CD14-positive monocyte (primary cell): ENCODE data around the gene AGFG2. TPM values are rescaled to one million over a fixed set of nuclear protein-coding genes. Genes with fewer than 3 reads are reported as not detected.

Source experiments
- DNase-seq, 3 donors: peaks; one replicate each; pipeline ENCODE4 v3.0.0-alpha.2; 2011 to 2022
- H2AFZ ChIP-seq: 2 replicates; pipeline ENCODE4 v1.6.0; 2012; ENCODE audit warnings: mild to moderate bottlenecking, low read depth, low read length, inconsistent platforms; ENCODE audit not compliant: insufficient read depth, poor library complexity, severe bottlenecking
- H3K27ac ChIP-seq, 2 donors: 1 replicate in 1 of 2; 2 replicates in 1 of 2; pipeline ENCODE4 v1.5.1; 2012 to 2013; ENCODE audit warnings: low read length in 2 of 2, control low read depth in 1 of 2, inconsistent platforms in 1 of 2, low read depth in 1 of 2, mild to moderate bottlenecking in 1 of 2
- H3K27me3 ChIP-seq, 2 donors: one replicate each; pipeline versions ENCODE4 v1.6.0 to v1.6.1; 2011 to 2013; ENCODE audit warnings: low read length in 2 of 2; ENCODE audit not compliant: control insufficient read depth in 2 of 2, insufficient read depth in 2 of 2
- H3K36me3 ChIP-seq, 2 donors: replicated peaks in 1 of 2; 1 replicate in 1 of 2; 2 replicates in 1 of 2; pipeline versions ENCODE4 v1.5.1 to v1.6.1; 2012 to 2013; ENCODE audit warnings: low read length in 2 of 2, control low read depth in 1 of 2, inconsistent platforms in 1 of 2, mild to moderate bottlenecking in 1 of 2; ENCODE audit not compliant: insufficient read depth in 2 of 2, control insufficient read depth in 1 of 2
- H3K4me1 ChIP-seq, 2 donors: 1 replicate in 1 of 2; 2 replicates in 1 of 2; pipeline versions ENCODE4 v1.5.1 to v1.6.1; 2012 to 2013; ENCODE audit warnings: low read length in 2 of 2, control low read depth in 1 of 2, inconsistent platforms in 1 of 2, mild to moderate bottlenecking in 1 of 2, moderate library complexity in 1 of 2; ENCODE audit not compliant: insufficient read depth in 2 of 2, control insufficient read depth in 1 of 2
- H3K4me2 ChIP-seq: replicated peaks from 2 replicates; pipeline ENCODE3; 2012; ENCODE audit warnings: low read length, moderate library complexity, mild to moderate bottlenecking; ENCODE audit not compliant: poor library complexity, severe bottlenecking; ENCODE audit errors: extremely low read depth
- H3K4me3 ChIP-seq, 3 experiments: fragments of 200-600 bp in 1 of 3; sonication (generic) in 1 of 3; replicated peaks in 1 of 3; 1 replicate in 2 of 3; 2 replicates in 1 of 3; pipeline ENCODE4 v1.5.1; 2011 to 2013; ENCODE audit warnings: low read length in 3 of 3, mild to moderate bottlenecking in 3 of 3, control low read depth in 2 of 3, low read depth in 2 of 3, inconsistent platforms in 1 of 3, moderate library complexity in 1 of 3
- H3K79me2 ChIP-seq: 2 replicates; pipeline ENCODE4 v1.6.0; 2012; ENCODE audit warnings: mild to moderate bottlenecking, control low read depth, inconsistent platforms, low read length, moderate library complexity; ENCODE audit not compliant: insufficient read depth
- H3K9ac ChIP-seq: 2 replicates; pipeline ENCODE4 v1.6.0; 2017; ENCODE audit warnings: low read length, mild to moderate bottlenecking; ENCODE audit not compliant: insufficient read depth, poor library complexity, severe bottlenecking
- H3K9me3 ChIP-seq, 2 donors: replicated peaks in 1 of 2; 1 replicate in 1 of 2; 2 replicates in 1 of 2; pipeline versions ENCODE4 v1.5.1 to v1.6.1; 2012 to 2013; ENCODE audit warnings: low read length in 2 of 2, control low read depth in 1 of 2; ENCODE audit not compliant: control insufficient read depth in 1 of 2, insufficient read depth in 1 of 2
- H4K20me1 ChIP-seq: 2 replicates; pipeline ENCODE4 v1.6.0; 2012; ENCODE audit warnings: mild to moderate bottlenecking, low read length, control low read depth, moderate library complexity; ENCODE audit not compliant: insufficient read depth
- H3K27ac Mint-ChIP-seq, 7 donors: one replicate each; pipeline ENCODE4 v1.8.0; 2020; ENCODE audit warnings: mild to moderate bottlenecking in 7 of 7, mixed read lengths in 7 of 7, moderate library complexity in 6 of 7, inconsistent platforms in 2 of 7
- H3K27me3 Mint-ChIP-seq, 3 donors: one replicate each; pipeline ENCODE4 v1.8.0; 2021 to 2022; ENCODE audit warnings: low read depth in 3 of 3, mild to moderate bottlenecking in 3 of 3, mixed read lengths in 3 of 3, moderate library complexity in 3 of 3, inconsistent platforms in 1 of 3
- H3K36me3 Mint-ChIP-seq, 2 donors: one replicate each; pipeline ENCODE4 v1.8.0; 2020; ENCODE audit warnings: mixed read lengths in 2 of 2, inconsistent platforms in 1 of 2, mild to moderate bottlenecking in 1 of 2
- H3K4me1 Mint-ChIP-seq: one replicate; pipeline ENCODE4 v1.8.0; 2020; ENCODE audit warnings: mild to moderate bottlenecking, mixed read lengths
- H3K4me3 Mint-ChIP-seq, 2 donors: one replicate each; pipeline ENCODE4 v1.8.0; 2020; ENCODE audit warnings: mild to moderate bottlenecking in 2 of 2, mixed read lengths in 2 of 2, moderate library complexity in 1 of 2
- H3K9me3 Mint-ChIP-seq, 7 donors: one replicate each; pipeline ENCODE4 v1.8.0; 2020 to 2022; ENCODE audit warnings: mixed read lengths in 7 of 7, mild to moderate bottlenecking in 6 of 7, moderate library complexity in 6 of 7, inconsistent platforms in 2 of 7
- CTCF ChIP-seq: fragments of 200-600 bp; IDR thresholded peaks from one replicate; pipeline ENCODE4 v1.8.0; 2022; ENCODE audit warnings: antibody characterized with exemption, mild to moderate bottlenecking
- WGBS: methylation state at CpG from one replicate; pipeline ENCODE4 v1.1.5; 2013; ENCODE audit warnings: missing lambda C conversion rate; ENCODE audit not compliant: insufficient coverage; 5-methylcytosine and 5-hydroxymethylcytosine counted together
- intact Hi-C, 2 donors: fragments of 100-400 bp; cut with micrococcal nuclease; formaldehyde crosslinking; loops; one replicate each; pipeline versions ENCODE4 v1.15.0 to v1.15.1; 2023
- polyA plus RNA-seq, 3 donors: library from polyadenylated mRNA; depleted of rRNA in 1 of 3; unstranded in 2 of 3; stranded (reverse) in 1 of 3; fragments of 300-500 nt in 2 of 3; fragments of >200 nt in 1 of 3; fragmentation: Illumina TruSeq in 2 of 3; gene quantifications; 1 replicate in 2 of 3; 2 replicates in 1 of 3; pipeline ENCODE4 v1.2.3, GENCODE V29; 2012 to 2021

The AGFG2 gene
- polyA plus RNA-seq, 3 donors = 1.3 to 1.8 (median 1.8) TPM

DNA sequence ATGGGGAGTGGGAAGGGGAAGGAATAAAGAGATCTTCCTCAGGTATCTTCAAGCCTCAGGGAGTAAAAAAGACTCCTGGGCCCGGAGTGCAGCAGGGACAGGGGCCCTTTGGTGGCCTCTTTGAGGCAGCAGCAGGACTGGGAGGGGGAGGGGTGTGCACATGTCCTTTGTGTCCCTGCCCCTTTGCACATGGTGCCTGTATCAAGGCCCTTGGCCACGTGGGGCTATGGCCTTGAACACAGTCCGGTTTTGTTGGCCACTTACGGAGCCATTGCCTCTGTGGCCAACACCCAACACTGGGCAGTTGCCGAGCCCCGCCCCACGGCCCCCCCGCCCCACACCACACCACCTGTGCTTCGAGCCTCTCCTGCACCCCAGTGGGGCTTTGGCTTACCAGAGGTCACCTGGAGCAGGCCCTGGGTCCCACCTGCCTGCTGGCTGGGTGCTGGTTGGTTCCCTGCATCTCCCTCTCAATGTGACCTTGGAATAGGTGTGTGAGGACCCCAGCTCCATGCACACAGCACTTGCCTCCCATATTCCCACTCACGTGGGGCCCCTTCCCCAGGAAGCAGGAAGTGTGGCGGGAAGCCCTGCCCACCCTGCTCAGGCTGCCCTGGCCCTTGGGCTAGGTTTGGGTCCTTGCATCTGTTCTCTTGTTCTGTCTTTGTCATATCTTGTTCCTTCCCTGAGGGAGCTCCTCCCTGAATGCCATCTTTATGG lies 29.3 kb downstream of the AGFG2 start:
- peaks cover 50% of the 10 kb centered on the region for H4K20me1 ChIP-seq
- no peak overlapping the region for H3K4me3 ChIP-seq
- TF ChIP-seq CTCF = no peak
- Mint-ChIP-seq H3K4me1 (peaks cover 40% of the 10 kb centered on the region), H3K27ac (no peak overlapping the region), H3K9me3 (peaks cover 0 to 17% (median 3%) of the 10 kb centered on the region in 7 donors), H3K27me3 (peaks cover 28 to 49% (median 39%) of the 10 kb centered on the region in 3 donors), H3K36me3 (peaks cover 13 to 32% of the 10 kb centered on the region in 2 donors), H3K4me3 (peak overlapping the region in 1 of 2 donors; percentile 77)
- no peak for DNase-seq
- peaks cover 13 to 21% of the 10 kb centered on the region in 2 donors for H3K36me3 ChIP-seq
- no peak overlapping the region for H3K9ac ChIP-seq
- no peak overlapping the region for H2AFZ ChIP-seq
- H3K27me3 ChIP-seq = peaks cover 3 to 38% of the 10 kb centered on the region in 2 donors
- intact Hi-C loops = no loop called here
- WGBS = 71% methylated on average over 5 of the region's 11 CpGs
- peaks cover 27 to 48% of the 10 kb centered on the region in 2 donors for H3K4me1 ChIP-seq
- no peaks in the 10 kb centered on the region for H3K9me3 ChIP-seq
- no peak overlapping the region for H3K27ac ChIP-seq
- H3K79me2 ChIP-seq = no peaks in the 10 kb centered on the region
- H3K4me2 ChIP-seq = no peak overlapping the region

DNA sequence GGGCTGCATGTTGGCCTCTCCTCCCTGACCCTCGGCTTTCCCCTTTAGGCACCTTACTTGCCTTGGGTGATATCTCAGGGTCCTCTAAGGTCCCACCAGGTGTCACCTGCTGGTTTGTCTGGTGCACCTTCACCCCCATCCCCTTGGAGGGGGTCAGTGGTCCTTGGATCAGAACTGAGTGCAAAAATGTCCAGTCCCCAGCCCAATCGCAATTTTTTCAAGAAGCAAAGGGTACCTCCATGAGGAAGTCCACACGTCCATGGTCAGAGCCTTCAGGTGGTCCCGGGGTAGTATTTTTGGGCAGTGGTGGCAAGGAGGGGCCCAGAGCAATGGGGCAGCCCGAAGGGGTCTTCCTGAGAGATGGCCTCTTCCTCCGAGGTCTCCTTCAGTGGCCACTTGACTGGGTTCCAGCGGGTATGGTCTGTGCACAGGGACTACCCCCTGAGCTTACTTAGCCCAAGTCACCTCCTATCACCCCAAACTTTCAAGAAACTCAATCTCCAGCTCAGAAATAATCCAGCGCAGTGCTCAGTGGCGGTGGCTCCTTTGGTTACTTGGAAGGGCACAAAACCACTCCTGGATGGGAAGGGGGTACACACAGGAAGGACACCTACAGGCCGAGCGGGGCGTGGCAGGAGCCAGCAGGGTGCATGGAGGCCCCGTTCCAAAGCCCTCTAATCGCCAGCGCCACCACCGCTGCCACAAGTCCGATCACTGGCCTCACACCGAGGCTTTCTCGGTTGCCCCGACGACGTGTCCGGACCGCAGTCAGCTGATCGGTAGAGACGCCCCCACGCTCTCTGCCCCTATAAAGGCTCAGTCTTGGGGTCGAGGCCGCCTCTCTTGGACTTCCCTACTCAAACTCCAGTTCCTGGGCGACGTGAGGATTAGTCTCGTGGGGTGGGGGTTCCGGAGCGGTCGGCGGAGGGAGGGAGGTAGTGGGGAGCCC lies 30.2 kb downstream of the AGFG2 start:
- H3K9me3 ChIP-seq = no peaks in the 10 kb centered on the region
- no peak overlapping the region for H3K9ac ChIP-seq
- H3K79me2 ChIP-seq = no peaks in the 10 kb centered on the region
- peak; percentile 58 for TF ChIP-seq CTCF
- H3K4me3 Mint-ChIP-seq = peak overlapping the region; percentile 12 to 77
- H3K4me1 ChIP-seq = peaks cover 27 to 48% of the 10 kb centered on the region in 2 donors
- 17% methylated on average over 23 of the region's 36 CpGs for WGBS
- peaks cover 0 to 17% (median 3%) of the 10 kb centered on the region in 7 donors for H3K9me3 Mint-ChIP-seq
- peaks cover 18 to 26% of the 10 kb centered on the region in 2 donors for H3K36me3 ChIP-seq
- peak overlapping the region in 1 of 3 experiments; percentile 34 for H3K4me3 ChIP-seq
- H3K27me3 Mint-ChIP-seq = peaks cover 28 to 53% (median 39%) of the 10 kb centered on the region in 3 donors
- H4K20me1 ChIP-seq = peaks cover 56% of the 10 kb centered on the region
- H3K4me2 ChIP-seq = peak overlapping the region; percentile 53
- DNase-seq = peak in 2 of 3 donors; percentile 38 to 50
- H3K27me3 ChIP-seq = peaks cover 3 to 38% of the 10 kb centered on the region in 2 donors
- intact Hi-C loops = no loop called here
- peaks cover 12 to 31% of the 10 kb centered on the region in 2 donors for H3K36me3 Mint-ChIP-seq
- no peak overlapping the region for H3K27ac ChIP-seq
- H2AFZ ChIP-seq = peak overlapping the region; percentile 65
- peak overlapping the region in 2 of 7 donors; percentile 46 to 50 for H3K27ac Mint-ChIP-seq
- H3K4me1 Mint-ChIP-seq = peaks cover 38% of the 10 kb centered on the region
